NCI-H146 treated with DMSO at 0.1 percent for 48 hours (cell line): Measurements from ENCODE around the gene CHRNB4.
A peak's percentile ranks its signal among the peaks of the same experiment; 100 is the strongest.
"Not testable (repeated sequence)": the region's sequence is repeated elsewhere in the genome, so short reads cannot be mapped to it uniquely, and the experiment has no call there.

Experiments used
- DNase-seq: peaks from one replicate; lab custom pipeline; 2025; ENCODE audit not compliant: unreplicated experiment; lab: John Stamatoyannopoulos, UW

Gene CHRNB4, protein sequence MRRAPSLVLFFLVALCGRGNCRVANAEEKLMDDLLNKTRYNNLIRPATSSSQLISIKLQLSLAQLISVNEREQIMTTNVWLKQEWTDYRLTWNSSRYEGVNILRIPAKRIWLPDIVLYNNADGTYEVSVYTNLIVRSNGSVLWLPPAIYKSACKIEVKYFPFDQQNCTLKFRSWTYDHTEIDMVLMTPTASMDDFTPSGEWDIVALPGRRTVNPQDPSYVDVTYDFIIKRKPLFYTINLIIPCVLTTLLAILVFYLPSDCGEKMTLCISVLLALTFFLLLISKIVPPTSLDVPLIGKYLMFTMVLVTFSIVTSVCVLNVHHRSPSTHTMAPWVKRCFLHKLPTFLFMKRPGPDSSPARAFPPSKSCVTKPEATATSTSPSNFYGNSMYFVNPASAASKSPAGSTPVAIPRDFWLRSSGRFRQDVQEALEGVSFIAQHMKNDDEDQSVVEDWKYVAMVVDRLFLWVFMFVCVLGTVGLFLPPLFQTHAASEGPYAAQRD

DNA sequence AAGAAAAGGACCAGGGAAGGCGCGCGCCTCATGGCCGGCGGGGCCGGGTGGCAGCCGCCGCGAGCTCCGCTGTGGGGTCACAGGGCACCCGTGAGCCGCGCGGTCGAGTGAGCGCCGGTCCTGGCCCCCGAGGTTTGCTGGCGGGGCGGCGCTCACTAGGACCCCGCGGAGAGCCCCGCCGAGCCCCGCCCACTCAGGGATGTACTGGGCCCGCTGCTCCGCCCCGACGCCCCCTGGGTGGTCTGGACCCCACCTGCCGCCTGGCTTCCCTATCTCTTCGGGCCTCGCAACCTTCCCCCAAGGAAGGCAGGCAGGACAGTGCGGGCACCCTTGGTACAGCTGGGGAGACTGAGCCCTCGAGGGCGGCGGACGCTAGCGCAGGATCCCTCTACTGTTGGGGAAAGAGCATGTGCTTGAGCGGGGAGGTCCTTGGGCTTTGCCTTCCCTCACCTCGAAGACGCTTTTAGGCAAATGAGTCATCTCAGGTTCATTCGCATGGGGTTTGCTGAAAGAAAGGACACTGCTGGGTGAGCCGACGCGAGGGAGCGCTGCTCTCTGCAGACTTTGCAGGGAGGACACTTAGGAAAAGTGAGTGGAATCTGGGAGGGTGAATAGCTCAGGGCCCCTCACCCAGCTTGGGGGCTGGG, at the start of gene CHRNB4:
Gene CHRNB4 (minus strand): TSS at position 109 of the 647 bp plus-strand sequence. CDS start 77 bp downstream, at position 32.
- DNase-seq, result peak; percentile 26

- no peak for DNase-seq
Observed at GRCh38 chr15:78689626-78690025, 48.6 kb upstream of the CHRNB4 start.

GRCh38 chr15:78685925-78686324, 44.9 kb upstream of the CHRNB4 start:
- no peak for DNase-seq

DNA sequence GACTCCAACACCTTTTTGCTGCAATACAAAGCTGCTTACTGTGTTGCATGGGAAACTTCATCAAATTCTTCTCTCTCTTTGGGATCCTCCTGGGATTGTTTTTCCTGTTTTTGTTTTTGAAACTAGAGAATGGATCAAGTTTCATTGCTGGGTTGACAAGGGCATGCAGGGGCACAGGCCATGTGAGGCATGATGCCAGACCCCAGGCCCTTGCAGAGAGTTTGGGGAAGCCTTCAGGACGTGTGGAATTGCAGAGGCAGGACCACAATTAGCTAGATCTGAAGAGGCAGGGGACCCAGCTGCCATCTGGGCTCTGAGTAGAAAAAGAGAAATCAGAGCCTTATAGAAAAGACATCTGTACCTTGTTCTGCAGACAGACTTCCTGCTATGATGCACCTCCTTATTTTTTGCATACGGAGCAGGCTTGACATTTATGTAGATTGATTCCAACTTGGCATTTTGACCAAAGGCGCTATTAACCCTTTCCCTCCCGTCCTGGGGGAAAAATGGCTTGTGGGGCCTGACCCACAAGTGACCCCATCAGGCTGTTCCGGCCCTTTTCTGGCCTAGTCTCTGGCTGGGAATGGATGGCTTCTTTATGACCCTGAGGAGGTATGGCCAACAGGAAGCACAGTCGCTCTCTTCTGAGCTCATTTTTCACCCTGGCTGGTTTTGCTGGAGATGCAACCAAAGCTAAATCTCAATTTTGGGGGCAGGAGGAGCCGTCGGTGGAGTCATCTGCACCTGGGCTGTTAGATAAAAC, 44.3 kb upstream of the CHRNB4 start:
- no peak for DNase-seq

DNA sequence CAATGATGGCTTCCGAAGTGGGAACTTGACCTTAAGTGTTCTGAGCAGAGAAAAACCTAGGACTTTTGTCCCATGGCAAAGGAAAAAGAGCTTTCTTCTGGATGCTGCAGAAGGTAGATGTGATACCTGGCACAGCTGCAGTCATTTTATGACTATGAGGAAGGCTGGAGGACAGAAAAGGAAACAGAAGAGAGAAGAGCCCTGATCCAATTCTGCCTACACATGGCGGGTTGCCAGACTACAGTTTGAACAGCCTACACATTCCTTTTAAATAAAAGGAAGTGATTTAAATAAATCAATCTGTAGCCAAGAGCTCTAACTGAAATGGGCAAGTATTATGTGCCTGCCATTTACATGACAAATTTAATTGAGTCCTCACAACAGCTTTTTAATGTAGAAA, 43.6 kb upstream of the CHRNB4 start:
- no peak for DNase-seq

GRCh38 chr15:78683599-78683998, 42.6 kb upstream of the CHRNB4 start:
- DNase-seq, result not testable (repeated sequence)

GRCh38 chr15:78682693-78683410, 41.8 kb upstream of the CHRNB4 start:
- DNase-seq, result no peak

DNA sequence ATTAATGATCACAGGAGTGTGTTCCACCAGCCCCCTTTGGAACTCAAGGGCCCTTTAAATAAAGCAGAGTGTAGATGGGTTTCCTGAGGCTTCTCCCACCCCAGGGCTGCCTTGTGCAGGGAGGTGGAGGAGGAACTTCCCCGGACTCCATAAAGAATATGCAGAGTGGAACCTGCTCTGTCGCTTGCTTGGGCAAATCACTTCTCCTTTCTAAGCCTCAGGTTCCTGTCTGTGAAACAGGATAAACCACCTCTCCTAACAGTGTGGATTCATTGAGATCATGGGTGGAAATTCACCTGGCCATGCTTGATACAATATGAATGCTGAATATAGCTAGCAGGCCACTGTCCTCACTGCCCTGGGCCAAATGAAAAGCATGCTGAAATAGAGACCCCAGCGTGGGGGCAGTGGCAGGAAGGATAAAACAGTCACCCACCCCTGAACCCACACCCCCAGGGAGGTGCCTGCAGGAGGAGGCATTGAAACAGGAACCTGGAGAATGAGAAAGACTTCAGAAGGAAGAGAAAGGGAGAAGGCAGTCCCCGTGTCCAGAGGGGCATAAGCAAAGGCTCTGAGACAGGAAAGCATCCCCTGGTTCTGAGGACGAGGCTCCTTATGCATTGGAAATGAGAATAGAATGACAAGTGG, 41.1 kb upstream of the CHRNB4 start:
- DNase-seq, result no peak

DNA sequence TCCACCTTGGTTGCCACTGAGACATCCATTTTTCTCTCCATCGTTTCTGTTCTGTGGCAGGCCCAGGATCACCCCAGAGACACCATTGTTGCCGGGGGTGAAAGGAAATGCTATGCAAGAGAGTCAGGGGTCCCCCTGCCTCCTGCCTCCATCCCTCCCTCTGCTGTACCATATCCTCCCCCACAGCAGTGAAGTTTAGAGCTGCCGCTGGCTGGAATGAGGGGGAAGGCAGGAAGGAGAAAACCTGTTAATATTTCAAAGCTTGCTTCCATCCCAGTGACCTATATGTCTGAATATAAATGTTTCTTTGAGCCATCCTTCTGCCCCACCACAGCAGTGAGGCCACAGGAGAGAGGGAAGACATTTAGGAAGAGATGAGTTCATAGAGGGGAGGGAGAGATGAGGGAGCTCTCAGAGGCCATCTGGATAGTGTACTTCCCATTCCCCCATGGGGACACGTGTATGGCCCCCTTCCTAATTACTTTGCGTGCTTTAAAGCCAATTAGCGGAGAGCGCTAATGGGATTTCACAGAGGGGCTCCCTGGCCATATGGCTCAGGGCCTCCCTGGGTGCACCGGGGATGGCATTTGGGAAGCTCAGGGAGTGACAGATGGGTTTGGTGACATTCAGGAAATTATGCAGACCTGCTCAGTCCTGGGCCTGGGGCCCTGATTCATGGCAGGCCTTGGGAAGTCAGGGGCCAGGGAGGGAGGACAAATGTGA, 40.4 kb upstream of the CHRNB4 start:
- DNase-seq, result no peak

DNA sequence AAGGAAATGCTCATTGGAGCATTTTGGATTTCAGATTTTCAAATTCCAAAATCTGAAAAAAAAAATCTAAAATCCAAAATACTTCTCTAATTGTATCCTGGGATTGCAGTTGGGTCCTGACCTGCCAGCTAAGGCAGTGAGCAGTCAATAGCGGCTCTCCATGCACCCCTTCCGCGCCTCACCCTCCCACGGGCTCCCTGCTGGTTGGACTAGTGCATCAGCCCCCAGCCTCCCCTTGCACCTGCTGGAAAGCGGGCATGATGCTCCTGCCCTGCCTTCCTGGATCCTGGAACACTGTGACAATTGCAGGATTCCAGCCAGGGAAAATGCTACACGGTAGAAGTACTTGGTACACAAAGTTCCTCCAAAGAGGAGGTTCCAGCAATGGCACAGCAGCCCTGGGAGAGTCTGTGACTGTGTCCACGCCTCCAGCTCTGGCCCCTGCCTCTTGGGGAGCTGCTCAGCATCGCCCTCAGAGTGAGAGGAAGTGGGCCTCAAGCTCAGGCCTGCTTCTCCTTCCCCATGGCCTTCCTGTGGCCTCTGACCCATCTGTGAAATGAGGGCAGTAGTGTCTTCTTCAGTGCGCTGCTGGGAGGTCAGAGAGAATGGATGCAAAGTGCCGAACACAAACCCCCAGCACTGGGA, 39.5 kb upstream of the CHRNB4 start:
- DNase-seq, result no peak

- no peak for DNase-seq
Observed at GRCh38 chr15:78679089-78679511, 38.1 kb upstream of the CHRNB4 start.

DNA sequence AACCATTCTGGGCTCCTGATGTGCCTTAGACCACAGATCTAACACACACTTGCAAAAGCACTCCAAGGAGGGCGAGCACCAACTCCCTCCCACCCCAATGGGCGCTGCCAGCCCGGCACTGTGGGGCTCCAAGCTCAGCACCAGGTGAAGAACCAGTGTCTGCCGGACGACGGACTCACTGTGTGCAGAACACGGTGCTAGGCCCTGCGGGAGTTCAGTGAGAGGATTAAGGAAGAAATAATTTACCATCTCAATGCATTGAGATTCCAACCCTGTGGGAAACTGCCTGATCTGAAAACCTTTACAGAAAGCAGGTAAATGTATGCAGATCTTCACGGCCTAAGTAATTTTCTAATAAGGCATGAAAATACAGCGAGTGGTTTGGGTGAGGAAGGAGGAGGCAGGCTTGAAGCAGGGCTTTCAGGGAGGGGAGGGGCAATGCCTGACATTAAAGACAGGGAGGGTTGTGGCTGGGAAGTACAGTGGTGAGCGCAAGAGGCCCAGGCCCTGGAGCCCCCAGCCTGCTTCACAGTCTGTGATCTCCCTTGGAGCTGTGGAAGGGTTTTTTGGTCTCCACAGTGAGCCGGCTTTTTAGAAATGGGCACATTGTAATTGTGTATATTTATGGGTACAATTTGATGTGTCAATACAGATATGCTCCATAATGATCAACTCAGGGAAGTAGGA, 35.6 kb upstream of the CHRNB4 start:
- no peak for DNase-seq

- no peak for DNase-seq
Observed at GRCh38 chr15:78675617-78676360, 34.8 kb upstream of the CHRNB4 start.

DNA sequence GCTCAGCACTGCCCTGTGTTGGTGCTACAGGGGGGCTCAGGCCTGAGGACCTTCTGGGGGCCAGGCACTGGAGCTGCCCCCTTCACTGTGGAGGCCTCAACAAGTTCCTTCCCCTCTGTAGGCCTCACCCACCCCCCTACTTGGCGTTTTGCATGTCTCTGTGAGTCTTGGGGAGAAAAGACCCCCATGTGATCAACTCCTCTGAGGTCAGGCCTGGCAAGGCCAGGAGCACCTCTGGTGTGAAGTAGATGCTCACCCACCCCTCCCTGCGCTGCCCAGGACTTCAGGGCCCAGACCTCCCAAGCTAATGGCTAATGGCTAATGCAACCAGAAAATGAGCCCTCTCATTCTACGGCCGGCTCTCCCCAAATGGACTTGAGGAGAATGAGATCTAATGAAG, 34.2 kb upstream of the CHRNB4 start:
- DNase-seq, result no peak

DNA sequence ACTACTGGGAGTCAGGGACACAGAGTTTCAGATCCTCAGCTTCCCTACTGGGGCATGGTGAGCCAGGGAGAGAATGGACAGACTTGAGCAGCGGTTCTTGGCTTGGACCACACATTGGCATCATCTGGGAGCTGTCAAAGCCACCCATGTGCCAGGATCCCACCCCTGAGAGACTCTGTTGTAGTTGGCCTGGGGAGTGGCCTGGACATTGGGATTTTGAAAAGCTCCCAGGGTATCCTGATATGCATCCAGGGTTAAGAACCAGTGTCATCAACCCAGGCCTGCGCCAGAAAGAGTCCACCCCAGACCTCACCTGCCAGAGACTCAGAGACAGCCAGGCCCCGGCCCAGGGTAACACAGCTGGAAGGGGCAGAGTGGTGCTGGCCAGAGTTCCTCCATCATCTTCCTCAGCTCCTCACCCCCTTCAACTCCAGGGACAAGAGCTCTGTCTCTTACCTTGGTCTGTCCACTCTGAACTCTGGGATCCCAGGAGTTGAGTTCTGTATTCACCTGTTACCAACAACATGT, 33.0 kb upstream of the CHRNB4 start:
- DNase-seq, result no peak

- DNase-seq, result no peak
Observed at GRCh38 chr15:78673476-78673875, 32.5 kb upstream of the CHRNB4 start.

- DNase-seq, result no peak
Observed at GRCh38 chr15:78672285-78673014, 31.4 kb upstream of the CHRNB4 start.
